Left renal pelvis (tissue), 4 donors: ENCODE data around the gene FAM171A2. TPM values are rescaled to one million over a fixed set of nuclear protein-coding genes. Genes with fewer than 3 reads are reported as not detected.

Source experiments
- DNase-seq, 4 donors: peaks; one replicate each; pipeline ENCODE4 v3.0.0-alpha.2; 2013; ENCODE audit warnings: low read depth in 4 of 4, low spot score in 3 of 4
- polyA plus RNA-seq, 4 donors: library from polyadenylated mRNA; unstranded; fragments of 120-200 nt; gene quantifications; one replicate each; pipeline ENCODE4 v1.2.1, GENCODE V29; 2013; ENCODE audit not compliant: insufficient read length in 4 of 4

FAM171A2 gene
- polyA plus RNA-seq, 4 donors: 31.5 to 67.0 (median 43.9) TPM

- no peak for DNase-seq
These were observed 1.1 kb downstream of the FAM171A2 start for GRCh38 chr17:44362459-44362948.

- DNase-seq: no peak
These were observed 2.1 kb downstream of the FAM171A2 start for GRCh38 chr17:44361292-44362260.

- DNase-seq: peak in 1 of 4 donors; percentile 76
These were observed 2.8 kb downstream of the FAM171A2 start for GRCh38 chr17:44360826-44361225.

GRCh38 chr17:44360144-44360533, 3.5 kb downstream of the FAM171A2 start:
- DNase-seq: no peak

GRCh38 chr17:44359458-44360143, 4.1 kb downstream of the FAM171A2 start:
- no peak for DNase-seq

- DNase-seq: no peak
These were observed 4.6 kb downstream of the FAM171A2 start for GRCh38 chr17:44359006-44359405.

DNA sequence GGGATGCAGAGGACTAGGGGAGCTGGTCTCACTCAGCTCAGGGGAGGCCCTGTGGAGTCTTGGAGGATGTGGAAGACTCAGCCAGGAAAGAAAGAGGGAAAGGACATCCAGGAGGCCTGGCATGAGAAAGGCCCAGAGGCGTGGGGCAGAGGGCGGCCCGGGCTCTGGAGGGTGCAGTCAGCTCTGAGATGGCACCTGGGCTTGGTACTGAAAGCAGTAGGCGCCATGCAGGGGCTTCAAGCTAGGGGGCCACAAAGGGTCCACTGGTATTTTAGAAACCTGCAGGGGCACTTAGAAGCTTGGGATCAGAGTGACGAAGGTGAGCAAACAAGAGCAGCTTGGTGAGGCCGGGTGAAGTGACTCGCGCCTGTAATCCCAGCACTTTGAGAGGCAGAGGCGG, 5.6 kb downstream of the FAM171A2 start:
- no peak for DNase-seq

- DNase-seq: no peak
These were observed 7.4 kb downstream of the FAM171A2 start for GRCh38 chr17:44356241-44356640.

- DNase-seq: no peak
These were observed 8.0 kb downstream of the FAM171A2 start for GRCh38 chr17:44355642-44356099.

GRCh38 chr17:44354582-44355561, 8.8 kb downstream of the FAM171A2 start:
- no peak for DNase-seq

DNA sequence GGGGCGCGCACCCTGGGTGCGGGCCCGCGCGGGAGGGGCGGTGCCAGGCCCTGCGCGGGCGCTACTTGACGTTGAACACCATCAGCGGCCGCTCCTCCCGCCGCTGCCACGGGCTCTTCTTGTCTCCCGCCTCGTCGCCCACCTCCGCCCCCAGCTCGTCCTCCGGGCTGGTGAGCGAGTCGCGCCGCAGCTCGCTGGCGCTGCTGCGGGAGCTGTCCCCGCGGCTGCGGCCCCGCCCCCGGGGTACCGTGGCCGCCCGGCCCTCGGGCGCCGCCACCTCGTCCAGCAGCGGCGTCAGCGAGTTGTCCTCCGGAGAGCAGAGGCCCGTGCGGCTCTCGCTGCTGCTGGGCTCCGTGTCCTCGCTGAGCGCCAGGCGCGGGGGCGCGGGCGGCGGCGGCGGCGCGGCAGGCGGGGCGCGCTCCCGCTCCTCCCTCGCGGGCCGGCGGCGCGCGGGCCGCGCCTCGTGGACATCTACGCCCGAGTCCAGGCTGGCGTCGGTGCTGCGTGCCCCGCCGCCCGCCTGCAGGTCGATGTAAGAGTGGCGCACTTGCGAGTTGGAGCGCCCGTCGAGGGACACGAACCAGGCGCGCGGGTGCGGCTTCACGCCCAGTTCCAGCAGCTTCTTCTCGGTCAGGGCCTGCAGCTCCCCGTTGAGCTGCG, 9.9 kb downstream of the FAM171A2 start:
- DNase-seq: no peak

DNA sequence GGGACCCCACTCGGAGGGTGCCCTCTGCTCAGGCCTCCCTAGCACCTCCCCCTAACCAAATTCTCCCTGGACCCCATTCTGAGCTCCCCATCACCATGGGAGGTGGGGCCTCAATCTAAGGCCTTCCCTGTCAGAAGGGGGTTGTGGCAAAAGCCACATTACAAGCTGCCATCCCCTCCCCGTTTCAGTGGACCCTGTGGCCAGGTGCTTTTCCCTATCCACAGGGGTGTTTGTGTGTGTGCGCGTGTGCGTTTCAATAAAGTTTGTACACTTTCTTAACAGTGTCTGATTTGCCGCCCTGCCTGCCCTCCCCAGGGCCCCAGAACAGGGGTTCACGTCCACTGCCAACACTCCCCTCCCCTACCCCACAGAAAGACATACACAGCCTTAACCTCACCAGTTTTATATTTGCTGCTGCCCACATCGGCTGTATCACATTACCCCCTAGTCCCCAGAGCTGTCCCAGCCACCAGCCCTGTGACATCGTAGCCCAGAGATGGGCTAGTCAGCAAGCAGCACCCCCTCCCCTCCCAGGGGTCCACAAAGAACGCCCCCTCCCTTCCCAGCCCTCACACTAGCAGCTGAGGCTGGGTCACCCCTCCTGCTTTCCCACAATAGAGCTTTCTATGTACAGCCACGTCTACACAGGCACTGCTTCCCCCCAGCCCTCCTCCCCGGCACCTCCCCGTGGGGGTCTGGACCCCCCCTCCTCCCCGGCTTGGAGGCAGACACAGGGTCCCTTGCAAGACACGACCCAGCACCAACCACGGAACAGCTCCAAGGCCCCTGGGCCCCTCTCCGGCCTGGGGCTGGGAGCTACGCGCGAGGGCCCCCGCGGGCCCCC, 10.6 kb downstream of the FAM171A2 start:
- no peak for DNase-seq

DNA sequence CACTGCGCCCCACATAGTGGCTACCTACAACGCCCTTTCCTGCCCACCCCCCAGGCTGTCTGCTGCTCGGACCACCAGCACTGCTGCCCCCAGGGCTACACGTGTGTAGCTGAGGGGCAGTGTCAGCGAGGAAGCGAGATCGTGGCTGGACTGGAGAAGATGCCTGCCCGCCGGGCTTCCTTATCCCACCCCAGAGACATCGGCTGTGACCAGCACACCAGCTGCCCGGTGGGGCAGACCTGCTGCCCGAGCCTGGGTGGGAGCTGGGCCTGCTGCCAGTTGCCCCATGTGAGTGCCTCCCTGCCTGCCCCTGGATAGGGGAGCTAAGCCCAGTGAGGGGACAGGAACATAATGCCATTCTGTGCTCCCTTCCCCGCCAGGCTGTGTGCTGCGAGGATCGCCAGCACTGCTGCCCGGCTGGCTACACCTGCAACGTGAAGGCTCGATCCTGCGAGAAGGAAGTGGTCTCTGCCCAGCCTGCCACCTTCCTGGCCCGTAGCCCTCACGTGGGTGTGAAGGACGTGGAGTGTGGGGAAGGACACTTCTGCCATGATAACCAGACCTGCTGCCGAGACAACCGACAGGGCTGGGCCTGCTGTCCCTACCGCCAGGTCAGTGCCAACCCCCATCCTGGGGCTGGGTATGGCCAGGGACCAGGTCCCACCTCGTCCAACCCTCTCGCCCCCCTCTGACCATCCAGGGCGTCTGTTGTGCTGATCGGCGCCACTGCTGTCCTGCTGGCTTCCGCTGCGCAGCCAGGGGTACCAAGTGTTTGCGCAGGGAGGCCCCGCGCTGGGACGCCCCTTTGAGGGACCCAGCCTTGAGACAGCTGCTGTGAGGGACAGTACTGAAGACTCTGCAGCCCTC, 11.5 kb downstream of the FAM171A2 start:
- no peak for DNase-seq

- no peak for DNase-seq
These were observed 12.2 kb downstream of the FAM171A2 start for GRCh38 chr17:44351464-44351863.

GRCh38 chr17:44350733-44351226, 12.9 kb downstream of the FAM171A2 start:
- no peak for DNase-seq

DNA sequence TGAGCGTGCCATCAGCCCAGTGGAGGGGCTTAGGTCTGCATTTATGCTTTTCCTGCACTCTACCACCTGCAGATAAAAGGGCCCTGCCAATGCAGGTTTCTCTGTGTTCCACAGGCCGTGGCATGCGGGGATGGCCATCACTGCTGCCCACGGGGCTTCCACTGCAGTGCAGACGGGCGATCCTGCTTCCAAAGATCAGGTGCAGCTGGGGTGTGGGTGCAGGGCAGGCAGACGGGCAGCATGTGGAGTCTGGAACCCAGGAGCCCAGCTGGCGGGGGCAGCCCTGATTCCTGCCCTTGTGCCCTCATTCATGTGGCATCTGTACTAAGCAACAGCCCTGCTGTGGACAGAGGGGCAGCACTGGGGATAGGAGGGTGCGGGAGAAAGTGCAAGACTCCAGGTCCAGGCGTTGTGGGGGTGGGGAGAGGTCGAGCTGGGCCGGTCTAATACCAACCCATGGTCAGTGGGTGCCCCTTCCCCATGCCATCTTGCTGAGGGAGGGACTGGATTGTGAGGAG, 14.0 kb downstream of the FAM171A2 start:
- DNase-seq: no peak

DNA sequence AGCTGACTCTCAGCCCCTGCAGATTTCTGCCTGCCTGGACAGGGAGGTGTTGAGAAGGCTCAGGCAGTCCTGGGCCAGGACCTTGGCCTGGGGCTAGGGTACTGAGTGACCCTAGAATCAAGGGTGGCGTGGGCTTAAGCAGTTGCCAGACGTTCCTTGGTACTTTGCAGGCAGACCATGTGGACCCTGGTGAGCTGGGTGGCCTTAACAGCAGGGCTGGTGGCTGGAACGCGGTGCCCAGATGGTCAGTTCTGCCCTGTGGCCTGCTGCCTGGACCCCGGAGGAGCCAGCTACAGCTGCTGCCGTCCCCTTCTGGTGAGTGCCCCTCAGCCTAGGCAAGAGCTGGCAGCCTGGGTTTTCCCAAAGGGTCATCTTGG, 14.7 kb downstream of the FAM171A2 start:
- DNase-seq: no peak
